SK-N-SH treated with all-trans-retinoic acid at 6 μM for 48 hours (cell line): ENCODE results near the gene ELOVL6.

Experiments used
- CSDC2 ChIP-seq: fragments of 250-450 bp; sonication (Bioruptor Pico); IDR thresholded peaks from 2 replicates; pipeline ENCODE4 v1.5.0; 2020; ENCODE audit warnings: mild to moderate bottlenecking, moderate library complexity
- ESRRG ChIP-seq: fragments of 250-450 bp; sonication (Bioruptor Pico); IDR thresholded peaks from 2 replicates; pipeline ENCODE4 v1.6.1; 2021; ENCODE audit warnings: mild to moderate bottlenecking
- GLIS3 ChIP-seq: fragments of 250-450 bp; sonication (Bioruptor Pico); IDR thresholded peaks from 2 replicates; pipeline ENCODE4 v1.5.0; 2020; ENCODE audit warnings: mild to moderate bottlenecking, moderate library complexity
- ISL1 ChIP-seq: fragments of 250-450 bp; sonication (Bioruptor Pico); IDR thresholded peaks from 2 replicates; pipeline ENCODE4 v2.1.2; 2022; ENCODE audit warnings: mild to moderate bottlenecking, moderate library complexity
- RARB ChIP-seq: fragments of 250-450 bp; sonication (Bioruptor Pico); IDR thresholded peaks from 2 replicates; pipeline ENCODE4 v1.8.0; 2021; ENCODE audit warnings: mild to moderate bottlenecking, moderate library complexity
- SNAI2 ChIP-seq: fragments of 250-450 bp; sonication (Bioruptor Pico); IDR thresholded peaks from 2 replicates; pipeline ENCODE4 v1.5.0; 2020; ENCODE audit warnings: mild to moderate bottlenecking, moderate library complexity
- TCF4 ChIP-seq: fragments of 250-450 bp; sonication (Bioruptor Pico); IDR thresholded peaks from 2 replicates; pipeline ENCODE4 v1.8.0; 2021; ENCODE audit warnings: mild to moderate bottlenecking, moderate library complexity, borderline replicate concordance
- TOX ChIP-seq: fragments of 250-450 bp; sonication (Bioruptor Pico); IDR thresholded peaks from 2 replicates; pipeline ENCODE4 v1.8.0; 2021; ENCODE audit warnings: mild to moderate bottlenecking, moderate library complexity, borderline replicate concordance
- ZFP30 ChIP-seq: fragments of 450-650 bp; formaldehyde crosslinking; IDR thresholded peaks from 2 replicates; pipeline ENCODE4 v1.5.0; 2022; ENCODE audit warnings: mild to moderate bottlenecking, moderate library complexity
- ZNF565 ChIP-seq: fragments of 450-650 bp; formaldehyde crosslinking; conservative IDR thresholded peaks from 2 replicates; pipeline ENCODE4 v1.5.0; 2020; ENCODE audit warnings: low read depth, mild to moderate bottlenecking, moderate library complexity
- TF ChIP-seq, protein P1 (sequence below): fragments of 250-450 bp; sonication (Bioruptor Pico); IDR thresholded peaks from 2 replicates; pipeline ENCODE4 v1.8.0; 2020; ENCODE audit warnings: mild to moderate bottlenecking, moderate library complexity, borderline replicate concordance
- TF ChIP-seq, protein P2 (sequence below): fragments of 250-450 bp; sonication (Bioruptor Pico); IDR thresholded peaks from 2 replicates; pipeline ENCODE4 v1.5.1; 2021; ENCODE audit warnings: mild to moderate bottlenecking, moderate library complexity
- TF ChIP-seq, protein P3 (sequence below): fragments of 250-450 bp; sonication (Bioruptor Pico); IDR thresholded peaks from 2 replicates; pipeline ENCODE4 v1.5.1; 2020; ENCODE audit warnings: low read depth, mild to moderate bottlenecking, moderate library complexity
- TF ChIP-seq, protein P4 (sequence below): fragments of 250-450 bp; sonication (Bioruptor Pico); IDR thresholded peaks from 2 replicates; pipeline ENCODE4 v1.8.0; 2021; ENCODE audit warnings: low read depth, mild to moderate bottlenecking, moderate library complexity, borderline replicate concordance

DNA sequence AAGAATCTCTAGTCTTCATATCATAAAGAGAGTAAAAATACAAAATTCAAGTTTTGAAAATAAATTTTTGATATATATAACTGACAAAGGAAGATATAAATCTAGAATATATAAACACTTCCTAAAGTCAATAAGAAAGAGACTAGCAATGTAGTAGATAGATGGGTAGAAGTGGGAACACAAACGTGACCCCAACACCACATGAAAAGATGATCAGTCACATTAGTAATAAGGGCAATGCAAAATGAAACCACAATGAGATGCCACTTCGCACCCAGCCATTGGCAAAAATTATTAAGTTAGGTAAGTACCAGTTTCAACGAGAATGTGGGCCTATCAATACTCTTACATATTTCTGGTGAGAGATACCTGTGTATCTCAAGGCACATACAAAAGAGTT is 179.3 kb downstream of the ELOVL6 start:
- TF ChIP-seq CSDC2 (CRISPR knock-in tag), result no peak
- TF ChIP-seq, protein P1, sequence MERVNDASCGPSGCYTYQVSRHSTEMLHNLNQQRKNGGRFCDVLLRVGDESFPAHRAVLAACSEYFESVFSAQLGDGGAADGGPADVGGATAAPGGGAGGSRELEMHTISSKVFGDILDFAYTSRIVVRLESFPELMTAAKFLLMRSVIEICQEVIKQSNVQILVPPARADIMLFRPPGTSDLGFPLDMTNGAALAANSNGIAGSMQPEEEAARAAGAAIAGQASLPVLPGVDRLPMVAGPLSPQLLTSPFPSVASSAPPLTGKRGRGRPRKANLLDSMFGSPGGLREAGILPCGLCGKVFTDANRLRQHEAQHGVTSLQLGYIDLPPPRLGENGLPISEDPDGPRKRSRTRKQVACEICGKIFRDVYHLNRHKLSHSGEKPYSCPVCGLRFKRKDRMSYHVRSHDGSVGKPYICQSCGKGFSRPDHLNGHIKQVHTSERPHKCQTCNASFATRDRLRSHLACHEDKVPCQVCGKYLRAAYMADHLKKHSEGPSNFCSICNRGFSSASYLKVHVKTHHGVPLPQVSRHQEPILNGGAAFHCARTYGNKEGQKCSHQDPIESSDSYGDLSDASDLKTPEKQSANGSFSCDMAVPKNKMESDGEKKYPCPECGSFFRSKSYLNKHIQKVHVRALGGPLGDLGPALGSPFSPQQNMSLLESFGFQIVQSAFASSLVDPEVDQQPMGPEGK, result no peak
- no peak for TF ChIP-seq ZFP30
- TF ChIP-seq, protein P2, sequence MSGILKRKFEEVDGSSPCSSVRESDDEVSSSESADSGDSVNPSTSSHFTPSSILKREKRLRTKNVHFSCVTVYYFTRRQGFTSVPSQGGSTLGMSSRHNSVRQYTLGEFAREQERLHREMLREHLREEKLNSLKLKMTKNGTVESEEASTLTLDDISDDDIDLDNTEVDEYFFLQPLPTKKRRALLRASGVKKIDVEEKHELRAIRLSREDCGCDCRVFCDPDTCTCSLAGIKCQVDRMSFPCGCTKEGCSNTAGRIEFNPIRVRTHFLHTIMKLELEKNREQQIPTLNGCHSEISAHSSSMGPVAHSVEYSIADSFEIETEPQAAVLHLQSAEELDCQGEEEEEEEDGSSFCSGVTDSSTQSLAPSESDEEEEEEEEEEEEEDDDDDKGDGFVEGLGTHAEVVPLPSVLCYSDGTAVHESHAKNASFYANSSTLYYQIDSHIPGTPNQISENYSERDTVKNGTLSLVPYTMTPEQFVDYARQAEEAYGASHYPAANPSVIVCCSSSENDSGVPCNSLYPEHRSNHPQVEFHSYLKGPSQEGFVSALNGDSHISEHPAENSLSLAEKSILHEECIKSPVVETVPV (CRISPR knock-in tag), result no peak
- no peak for TF ChIP-seq RARB (CRISPR knock-in tag)
- TF ChIP-seq TOX (CRISPR knock-in tag), result no peak
- TF ChIP-seq, protein P3, sequence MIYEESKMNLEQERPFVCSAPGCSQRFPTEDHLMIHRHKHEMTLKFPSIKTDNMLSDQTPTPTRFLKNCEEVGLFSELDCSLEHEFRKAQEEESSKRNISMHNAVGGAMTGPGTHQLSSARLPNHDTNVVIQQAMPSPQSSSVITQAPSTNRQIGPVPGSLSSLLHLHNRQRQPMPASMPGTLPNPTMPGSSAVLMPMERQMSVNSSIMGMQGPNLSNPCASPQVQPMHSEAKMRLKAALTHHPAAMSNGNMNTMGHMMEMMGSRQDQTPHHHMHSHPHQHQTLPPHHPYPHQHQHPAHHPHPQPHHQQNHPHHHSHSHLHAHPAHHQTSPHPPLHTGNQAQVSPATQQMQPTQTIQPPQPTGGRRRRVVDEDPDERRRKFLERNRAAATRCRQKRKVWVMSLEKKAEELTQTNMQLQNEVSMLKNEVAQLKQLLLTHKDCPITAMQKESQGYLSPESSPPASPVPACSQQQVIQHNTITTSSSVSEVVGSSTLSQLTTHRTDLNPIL (CRISPR knock-in tag), result no peak
- TF ChIP-seq GLIS3 (CRISPR knock-in tag), result no peak
- no peak for TF ChIP-seq ESRRG (CRISPR knock-in tag)
- no peak for TF ChIP-seq TCF4 (CRISPR knock-in tag)
- no peak for TF ChIP-seq ISL1 (CRISPR knock-in tag)
- TF ChIP-seq, protein P4, sequence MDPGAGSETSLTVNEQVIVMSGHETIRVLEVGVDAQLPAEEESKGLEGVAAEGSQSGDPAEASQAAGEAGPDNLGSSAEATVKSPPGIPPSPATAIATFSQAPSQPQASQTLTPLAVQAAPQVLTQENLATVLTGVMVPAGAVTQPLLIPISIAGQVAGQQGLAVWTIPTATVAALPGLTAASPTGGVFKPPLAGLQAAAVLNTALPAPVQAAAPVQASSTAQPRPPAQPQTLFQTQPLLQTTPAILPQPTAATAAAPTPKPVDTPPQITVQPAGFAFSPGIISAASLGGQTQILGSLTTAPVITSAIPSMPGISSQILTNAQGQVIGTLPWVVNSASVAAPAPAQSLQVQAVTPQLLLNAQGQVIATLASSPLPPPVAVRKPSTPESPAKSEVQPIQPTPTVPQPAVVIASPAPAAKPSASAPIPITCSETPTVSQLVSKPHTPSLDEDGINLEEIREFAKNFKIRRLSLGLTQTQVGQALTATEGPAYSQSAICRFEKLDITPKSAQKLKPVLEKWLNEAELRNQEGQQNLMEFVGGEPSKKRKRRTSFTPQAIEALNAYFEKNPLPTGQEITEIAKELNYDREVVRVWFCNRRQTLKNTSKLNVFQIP, result no peak
- no peak for TF ChIP-seq SNAI2 (CRISPR knock-in tag)
- no peak for TF ChIP-seq ZNF565 (CRISPR knock-in tag)
